ENCODE measurements around the gene GRIP1. TPM values are rescaled to one million over a fixed set of nuclear protein-coding genes. Genes with fewer than 3 reads are reported as not detected.

The GRIP1 gene
- total and polyA plus RNA-seq, 2 donors (not counting 3 experiments of a cell fraction or from before 2014, with no cell fraction given), result 0.04 to 0.69 TPM

GRCh38 chr12:66379616-66380015 lies 299.3 kb downstream of the GRIP1 start:
- dilution Hi-C loops (cut with MboI; ENCODE audit: extremely low pct_ligation_motif_present, low sequenced_read_pairs) (no loop called here), intact Hi-C loops (cut with micrococcal nuclease) (no loop called here)
- Histone ChIP-seq H3K4me1 (ENCODE audit: control insufficient read depth, extremely low read depth, insufficient read depth, low read length) (no peaks in the 10 kb centered on the region), H3K27me3 (ENCODE audit: control insufficient read depth in 2 of 2, insufficient read depth in 2 of 2, low read length in 2 of 2) (peaks cover 0 to 2% of the 10 kb centered on the region in 2 experiments), H3K9me1 (replicated peaks; ENCODE audit: control insufficient read depth, extremely low read depth, insufficient read depth, low read length) (no peaks in the 10 kb centered on the region), H3K9ac (replicated peaks; ENCODE audit: extremely low read depth, insufficient read depth, low read length) (no peak overlapping the region), H3K9me3 (replicated peaks; ENCODE audit: control insufficient read depth, insufficient read depth, low read length) (no peaks in the 10 kb centered on the region), H3K4me2 (ENCODE audit: insufficient read depth, low read length) (no peak overlapping the region), H2AFZ (ENCODE audit: low read depth, low read length) (no peak overlapping the region), H3K27ac (ENCODE audit: insufficient read depth, low read depth, low read length) (no peak overlapping the region), H4K20me1 (replicated peaks; ENCODE audit: control insufficient read depth, extremely low read depth, insufficient read depth, low read length) (no peaks in the 10 kb centered on the region), H3K79me2 (ENCODE audit: control insufficient read depth, insufficient read depth, low read length) (no peaks in the 10 kb centered on the region), H3K4me3 (replicated peaks in 1 of 3; ENCODE audit: insufficient read depth in 1 of 3, low read depth in 1 of 3, low read length in 3 of 3) (no peak overlapping the region), H3K36me3 (ENCODE audit: control insufficient read depth in 2 of 2, extremely low read depth in 1 of 2, insufficient read depth in 2 of 2, low read length in 2 of 2) (no peaks in the 10 kb centered on the region)
- DNase-seq (ENCODE audit: low read depth, low spot score) (no peak), FAIRE-seq (no peak)
- TF ChIP-seq JUN (IDR thresholded peaks at IDR 0.05; ENCODE audit: borderline replicate concordance, insufficient read depth, insufficient read length, low read depth), result no peak
- TF ChIP-seq FOS (IDR thresholded peaks at IDR 0.05; ENCODE audit: borderline replicate concordance, insufficient read depth, low read length), result no peak
- no peak for TF ChIP-seq MYC (IDR thresholded peaks at IDR 0.05; ENCODE audit: low read depth, low read length)
- TF ChIP-seq GATA2 (IDR thresholded peaks at IDR 0.05; ENCODE audit: insufficient read depth, insufficient read length, low read depth, low read length), result no peak
- TF ChIP-seq POLR2AphosphoS5 (IDR thresholded peaks at IDR 0.05; ENCODE audit: insufficient read depth, low read depth, low read length), result no peak
- no peak for TF ChIP-seq POLR2A (IDR thresholded peaks at IDR 0.05; ENCODE audit: low read depth, low read length)
- TF ChIP-seq MAX (IDR thresholded peaks at IDR 0.05; ENCODE audit: insufficient read depth, insufficient read length), result no peak
- no peak for TF ChIP-seq EZH2 (IDR thresholded peaks at IDR 0.05; ENCODE audit: borderline replicate concordance, low read depth, low read length, severe bottlenecking)
- no peak for TF ChIP-seq CTCF (IDR thresholded peaks at IDR 0.05; ENCODE audit: extremely low read depth in 1 of 2, insufficient read depth in 1 of 2, low read depth in 1 of 2, low read length in 2 of 2)
- CTCF ChIA-PET, result interaction anchor here (0.8 to 1.5 kb wide), 2 partner anchors 12 to 320 kb away, joined by 3 to 6 read pairs; no protein-coding TSS in a partner anchor
- POLR2A ChIA-PET, result no interaction called here
- no TSS peak for BruUV-seq (replicated peaks)

All from endothelial cell of umbilical vein (primary cell).